SK-N-SH (cell line): Measurements from ENCODE around the gene RAI1. TPM values are rescaled to one million over a fixed set of nuclear protein-coding genes. Genes with fewer than 3 reads are reported as not detected.
A peak's percentile ranks its signal among the peaks of the same experiment; 100 is the strongest.

ENCODE experiments used
- CTCF ChIA-PET: fragments of 300-600, 350-600 bp; formaldehyde crosslinking; extraction: SDS; loops from one replicate; lab custom pipeline; 2021; lab: Yijun Ruan, JAX
- POLR2A ChIA-PET: fragments of 350-600 bp; sonication (Branson Sonifier 250); formaldehyde crosslinking; extraction: SDS; loops from one replicate; lab custom pipeline; 2020; ENCODE audit warnings: antibody characterized with exemption, inconsistent platforms; lab: Yijun Ruan, JAX
- DNase-seq: peaks from one replicate; pipeline ENCODE4 v3.0.0; 2012
- H2AFZ ChIP-seq: fragments of 200-600 bp; sonication (generic); 2 replicates; pipeline ENCODE4 v1.8.1; 2016; ENCODE audit warnings: antibody characterized with exemption, mild to moderate bottlenecking, low read depth
- H3F3A ChIP-seq: fragments of 200-600 bp; sonication (generic); replicated peaks from 2 replicates; pipeline ENCODE3; 2016; ENCODE audit warnings: antibody characterized with exemption, mild to moderate bottlenecking; ENCODE audit not compliant: insufficient read depth
- H3K27ac ChIP-seq, 2 experiments: fragments of 200-500 bp in 1 of 2; fragments of 200-600 bp in 1 of 2; sonication (Bioruptor generic) in 1 of 2; sonication (generic), shearing (Covaris generic) in 1 of 2; 2 replicates each; pipeline versions ENCODE4 v1.5.1 to v1.6.1; 2014 to 2016; ENCODE audit warnings: low read depth in 2 of 2, inconsistent platforms in 1 of 2, low read length in 1 of 2, mild to moderate bottlenecking in 1 of 2, mixed read lengths in 1 of 2
- H3K27me3 ChIP-seq: fragments of 200-600 bp; sonication (generic), shearing (Covaris generic); 2 replicates; pipeline ENCODE4 v1.6.1; 2016; ENCODE audit warnings: mixed run types; ENCODE audit not compliant: insufficient read depth
- H3K36me3 ChIP-seq, 2 experiments: fragments of 200-500 bp in 1 of 2; fragments of 200-600 bp in 1 of 2; sonication (Bioruptor generic) in 1 of 2; sonication (generic) in 1 of 2; replicated peaks in 1 of 2; 2 replicates each; pipeline versions ENCODE3 to v1.5.1; 2014 to 2016; ENCODE audit warnings: low read length in 1 of 2, mild to moderate bottlenecking in 1 of 2; ENCODE audit not compliant: insufficient read depth in 2 of 2, control insufficient read depth in 1 of 2
- H3K4me1 ChIP-seq, 2 experiments: fragments of 200-500 bp in 1 of 2; fragments of 200-600 bp in 1 of 2; sonication (Bioruptor generic) in 1 of 2; sonication (generic), shearing (Covaris generic) in 1 of 2; 2 replicates each; pipeline versions ENCODE4 v1.5.1 to v1.6.1; 2014 to 2016; ENCODE audit warnings: low read depth in 1 of 2, low read length in 1 of 2, mixed run types in 1 of 2; ENCODE audit not compliant: insufficient read depth in 2 of 2, control insufficient read depth in 1 of 2
- H3K4me2 ChIP-seq: fragments of 200-600 bp; sonication (generic), shearing (Covaris generic); 2 replicates; pipeline ENCODE4 v1.6.1; 2017; ENCODE audit warnings: mixed run types
- H3K4me3 ChIP-seq, 2 experiments: fragments of 200-500 bp in 1 of 2; fragments of 200-600 bp in 1 of 2; sonication (Bioruptor generic) in 1 of 2; sonication (generic), shearing (Covaris generic) in 1 of 2; 2 replicates each; pipeline versions ENCODE4 v1.5.1 to v1.8.1; 2014 to 2016; ENCODE audit warnings: low read depth in 2 of 2, inconsistent platforms in 1 of 2, low read length in 1 of 2, mild to moderate bottlenecking in 1 of 2, mixed read lengths in 1 of 2, moderate library complexity in 1 of 2
- H3K79me2 ChIP-seq: fragments of 200-600 bp; sonication (generic); 2 replicates; pipeline ENCODE4 v1.8.1; 2017; ENCODE audit warnings: mild to moderate bottlenecking; ENCODE audit not compliant: insufficient read depth
- H3K9ac ChIP-seq: fragments of 200-600 bp; sonication (generic); 2 replicates; pipeline ENCODE4 v1.6.1; 2017; ENCODE audit warnings: mixed run types
- H3K9me2 ChIP-seq: fragments of 200-600 bp; sonication (generic); 2 replicates; pipeline ENCODE4 v1.6.1; 2017; ENCODE audit warnings: mixed run types
- H3K9me3 ChIP-seq: fragments of 200-600 bp; sonication (generic); 2 replicates; pipeline ENCODE4 v1.6.1; 2017; ENCODE audit warnings: mixed run types, mild to moderate bottlenecking, moderate library complexity
- H4K20me1 ChIP-seq: fragments of 200-600 bp; sonication (generic); 2 replicates; pipeline ENCODE4 v1.6.1; 2017; ENCODE audit warnings: mild to moderate bottlenecking, mixed run types; ENCODE audit not compliant: insufficient read depth
- ELF1 ChIP-seq: IDR thresholded peaks from 2 replicates; pipeline ENCODE4 v1.4.0; 2012
- FOSL2 ChIP-seq: IDR thresholded peaks from 2 replicates; pipeline ENCODE4 v1.4.0; 2012; ENCODE audit warnings: low read depth, mild to moderate bottlenecking, moderate library complexity, borderline replicate concordance
- FOXJ3 ChIP-seq: sonication (generic); formaldehyde crosslinking; IDR thresholded peaks from 2 replicates; pipeline ENCODE4 v1.5.1; 2020; ENCODE audit warnings: mild to moderate bottlenecking, missing genetic modification reagents
- GATA2 ChIP-seq: sonication (generic); formaldehyde crosslinking; IDR thresholded peaks from 2 replicates; pipeline ENCODE4 v1.5.0; 2020; ENCODE audit warnings: mild to moderate bottlenecking, missing genetic modification reagents
- RXRA ChIP-seq: IDR thresholded peaks from 2 replicates; pipeline ENCODE4 v1.4.0; 2012; ENCODE audit warnings: low read depth, mild to moderate bottlenecking, borderline replicate concordance
- SMC3 ChIP-seq: IDR thresholded peaks from 2 replicates; pipeline ENCODE4 v1.6.1; 2012; ENCODE audit warnings: low read depth, low read length, improper control_type of control experiment
- TCF12 ChIP-seq: IDR thresholded peaks from 2 replicates; pipeline ENCODE4 v1.4.0; 2012
- WGBS: methylation state at CpG from one replicate; pipeline ENCODE4 v1.1.6; 2017; ENCODE audit warnings: low lambda C conversion rate; 5-methylcytosine and 5-hydroxymethylcytosine counted together
- polyA plus RNA-seq, 3 experiments: library from polyadenylated mRNA; depleted of rRNA; stranded (reverse); fragments of >200 nt; gene quantifications; 2 replicates each; pipeline ENCODE4 v1.2.3, GENCODE V29; 2012
- TF ChIP-seq, protein P1 (sequence below): fragments of 150-350 bp; IDR thresholded peaks from 2 replicates; pipeline ENCODE4 v1.6.1; 2017; ENCODE audit warnings: antibody characterized with exemption, low read length, low read depth, borderline replicate concordance
- TF ChIP-seq, protein P2 (sequence below): fragments of 200-600 bp; sonication (generic); IDR thresholded peaks from 2 replicates; pipeline ENCODE4 v1.6.1; 2017; ENCODE audit warnings: antibody characterized with exemption, mild to moderate bottlenecking, moderate library complexity

RAI1 gene
- polyA plus RNA-seq, 1 of the 3 experiments (the other 2 are of a cell fraction), result 4.7 TPM

DNA sequence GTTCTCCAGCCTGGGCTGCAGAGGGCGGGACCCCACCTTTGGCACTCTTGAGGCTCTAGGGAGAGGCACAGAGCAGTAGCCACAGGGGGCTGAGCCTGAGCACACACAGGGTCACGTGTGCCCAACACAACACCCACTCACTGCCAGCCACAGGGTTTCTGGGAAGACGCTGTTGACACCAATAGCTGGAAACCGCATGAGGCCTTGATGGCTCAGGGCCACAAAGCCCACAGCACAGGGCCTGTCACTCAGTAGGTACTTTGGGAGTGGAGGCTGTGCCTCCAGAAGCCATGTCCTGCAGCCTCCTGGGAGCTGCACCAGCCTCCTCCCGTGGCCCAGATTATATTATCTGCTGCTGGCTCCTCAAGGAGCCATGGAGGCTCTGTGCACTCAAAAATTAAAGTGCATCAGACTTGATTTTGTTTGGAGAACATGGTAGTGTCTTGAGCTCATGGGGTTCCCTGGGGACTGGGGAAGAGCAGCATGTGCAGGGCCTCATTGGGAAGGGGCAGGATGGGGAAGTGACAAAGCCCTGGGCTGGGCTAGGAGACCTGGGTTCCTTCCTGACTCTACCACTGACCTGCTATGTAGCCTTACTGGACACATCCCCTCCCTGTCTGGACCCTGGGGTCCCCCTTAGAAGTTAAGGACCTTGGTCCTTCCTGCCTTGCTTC lies 168.0 kb downstream of the RAI1 start:
- ChIA-PET POLR2A (interaction anchor here (0.7 to 1.7 kb wide), 3 partner anchors 8 to 37 kb away, joined by 4 to 11 read pairs (median 4); partner anchors contain the start of gene SREBF1), CTCF (interaction anchor here (1.1 to 2.3 kb wide), 9 partner anchors 8 to 167 kb away, joined by 3 to 7 read pairs (median 3); partner anchors contain the start of gene SREBF1)
- Histone ChIP-seq H3K4me2 (no peak overlapping the region), H3K9ac (no peak overlapping the region), H3K36me3 (peaks cover 0 to 54% of the 10 kb centered on the region in 2 experiments), H3K4me3 (no peak overlapping the region), H2AFZ (no peak overlapping the region), H4K20me1 (no peaks in the 10 kb centered on the region), H3K27me3 (no peaks in the 10 kb centered on the region), H3K9me3 (no peaks in the 10 kb centered on the region), H3K27ac (peak overlapping the region in 1 of 2 experiments; percentile 22; a peak in 1 of 4 replicates), H3K79me2 (no peaks in the 10 kb centered on the region), H3K9me2 (no peaks in the 10 kb centered on the region), H3K4me1 (peaks cover 19 to 88% of the 10 kb centered on the region in 2 experiments; a peak in 3 of 4 replicates), H3F3A (peaks cover 8% of the 10 kb centered on the region)
- TF ChIP-seq SMC3 (no peak), GATA2 (CRISPR knock-in tag) (no peak), RXRA (no peak), ELF1 (no peak), FOSL2 (no peak)
- TF ChIP-seq, protein P1, sequence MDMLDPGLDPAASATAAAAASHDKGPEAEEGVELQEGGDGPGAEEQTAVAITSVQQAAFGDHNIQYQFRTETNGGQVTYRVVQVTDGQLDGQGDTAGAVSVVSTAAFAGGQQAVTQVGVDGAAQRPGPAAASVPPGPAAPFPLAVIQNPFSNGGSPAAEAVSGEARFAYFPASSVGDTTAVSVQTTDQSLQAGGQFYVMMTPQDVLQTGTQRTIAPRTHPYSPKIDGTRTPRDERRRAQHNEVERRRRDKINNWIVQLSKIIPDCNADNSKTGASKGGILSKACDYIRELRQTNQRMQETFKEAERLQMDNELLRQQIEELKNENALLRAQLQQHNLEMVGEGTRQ, result no peak
- WGBS, result 70% methylated on average over 2 of the region's 5 CpGs
- no peak for DNase-seq

DNA sequence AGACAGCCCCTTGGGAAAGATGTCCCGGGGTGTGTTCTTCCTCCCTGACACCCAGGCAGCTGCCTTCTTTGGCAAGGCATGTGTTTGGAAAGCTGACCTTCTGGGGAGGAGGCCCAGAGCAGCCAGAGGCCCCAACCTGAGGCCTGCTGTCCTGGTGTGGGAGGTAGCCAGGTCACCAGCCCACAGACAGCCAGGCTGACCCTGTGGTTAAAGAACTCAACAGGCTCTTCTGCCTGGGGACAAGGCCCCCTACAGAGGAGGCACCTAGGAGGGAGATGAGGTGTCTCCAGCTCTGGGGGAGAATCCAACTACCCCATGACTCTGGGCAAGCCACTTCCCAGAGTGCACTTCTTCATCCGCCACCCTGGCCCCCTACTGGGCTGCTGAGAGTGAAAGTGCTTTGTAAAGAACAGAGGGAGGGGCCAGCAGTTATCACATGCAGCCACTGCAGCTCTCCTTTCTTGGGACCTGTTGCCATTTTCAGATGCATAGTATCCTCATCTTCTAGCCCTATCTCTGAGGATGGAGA lies 168.7 kb downstream of the RAI1 start:
- Histone ChIP-seq H3K9me3 (no peaks in the 10 kb centered on the region), H3K4me3 (no peak overlapping the region), H3K9me2 (no peaks in the 10 kb centered on the region), H3F3A (peaks cover 8% of the 10 kb centered on the region), H4K20me1 (no peaks in the 10 kb centered on the region), H3K9ac (no peak overlapping the region), H2AFZ (no peak overlapping the region), H3K27ac (peak overlapping the region in 1 of 2 experiments; percentile 62; a peak in 1 of 4 replicates), H3K79me2 (no peaks in the 10 kb centered on the region), H3K4me2 (no peak overlapping the region), H3K4me1 (peaks cover 19 to 83% of the 10 kb centered on the region in 2 experiments; a peak in 3 of 4 replicates), H3K36me3 (peaks cover 0 to 54% of the 10 kb centered on the region in 2 experiments), H3K27me3 (no peaks in the 10 kb centered on the region)
- WGBS, result 100% methylated on average over 1 of the region's 2 CpGs
- no peak for TF ChIP-seq TCF12
- TF ChIP-seq, protein P2, sequence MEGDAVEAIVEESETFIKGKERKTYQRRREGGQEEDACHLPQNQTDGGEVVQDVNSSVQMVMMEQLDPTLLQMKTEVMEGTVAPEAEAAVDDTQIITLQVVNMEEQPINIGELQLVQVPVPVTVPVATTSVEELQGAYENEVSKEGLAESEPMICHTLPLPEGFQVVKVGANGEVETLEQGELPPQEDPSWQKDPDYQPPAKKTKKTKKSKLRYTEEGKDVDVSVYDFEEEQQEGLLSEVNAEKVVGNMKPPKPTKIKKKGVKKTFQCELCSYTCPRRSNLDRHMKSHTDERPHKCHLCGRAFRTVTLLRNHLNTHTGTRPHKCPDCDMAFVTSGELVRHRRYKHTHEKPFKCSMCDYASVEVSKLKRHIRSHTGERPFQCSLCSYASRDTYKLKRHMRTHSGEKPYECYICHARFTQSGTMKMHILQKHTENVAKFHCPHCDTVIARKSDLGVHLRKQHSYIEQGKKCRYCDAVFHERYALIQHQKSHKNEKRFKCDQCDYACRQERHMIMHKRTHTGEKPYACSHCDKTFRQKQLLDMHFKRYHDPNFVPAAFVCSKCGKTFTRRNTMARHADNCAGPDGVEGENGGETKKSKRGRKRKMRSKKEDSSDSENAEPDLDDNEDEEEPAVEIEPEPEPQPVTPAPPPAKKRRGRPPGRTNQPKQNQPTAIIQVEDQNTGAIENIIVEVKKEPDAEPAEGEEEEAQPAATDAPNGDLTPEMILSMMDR, result peak; percentile 29
- no peak for TF ChIP-seq FOXJ3 (CRISPR knock-in tag)
- ChIA-PET POLR2A (interaction anchor here (1.4 to 1.7 kb wide), 2 partner anchors 9 to 14 kb away, joined by 4 to 11 read pairs; partner anchors contain the start of gene SREBF1), CTCF (interaction anchor here (1.1 to 2.3 kb wide), 8 partner anchors 9 to 168 kb away, joined by 3 to 7 read pairs (median 3); partner anchors contain the start of gene SREBF1)
- DNase-seq, result peak; percentile 58
